ENCODE measurements around the gene ERP27.

The ERP27 gene

DNA sequence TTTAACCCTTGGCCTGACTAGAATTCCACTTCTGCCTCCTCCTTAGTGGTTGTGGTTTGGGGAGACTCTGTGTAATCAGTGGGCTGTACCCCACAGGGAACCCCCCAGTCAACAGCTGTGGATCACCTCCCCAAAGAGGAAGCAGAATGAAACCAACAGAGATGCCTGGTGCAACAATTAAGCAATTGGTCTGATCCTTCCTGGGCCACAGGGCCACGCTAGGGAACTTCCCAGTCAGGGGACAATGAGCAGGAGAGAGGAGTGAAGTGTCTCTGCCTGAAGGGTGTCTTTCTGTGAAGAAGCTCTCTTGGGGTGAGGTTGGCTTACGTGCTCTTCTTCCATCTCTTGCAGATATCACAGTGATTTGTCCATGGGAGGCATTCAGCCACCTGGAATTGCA lies 42.7 kb upstream of the ERP27 start:
- H3K27ac ChIP-seq = no peak overlapping the region
- no peak for TF ChIP-seq ZFX (IDR thresholded peaks at IDR 0.05)
- no peak for TF ChIP-seq CTCF (conservative IDR thresholded peaks at IDR 0.05)

GRCh38 chr12:14979468-14979867 lies 41.1 kb upstream of the ERP27 start:
- TF ChIP-seq CTCF (conservative IDR thresholded peaks at IDR 0.05) = no peak
- no peak for TF ChIP-seq ZFX (IDR thresholded peaks at IDR 0.05)
- H3K27ac ChIP-seq = no peak overlapping the region

GRCh38 chr12:14976658-14977057 lies 38.3 kb upstream of the ERP27 start:
- no peak overlapping the region for H3K27ac ChIP-seq

GRCh38 chr12:14975457-14975856 lies 37.1 kb upstream of the ERP27 start:
- no peak for TF ChIP-seq CTCF (conservative IDR thresholded peaks at IDR 0.05)
- TF ChIP-seq ZFX (IDR thresholded peaks at IDR 0.05) = no peak
- H3K27ac ChIP-seq = no peak overlapping the region

More at GRCh38 chr12:14976658-14977057, 38.3 kb upstream of the ERP27 start:
- TF ChIP-seq CTCF (conservative IDR thresholded peaks at IDR 0.05) (no peak), ZFX (IDR thresholded peaks at IDR 0.05) (no peak)

GRCh38 chr12:14974633-14975032 lies 36.3 kb upstream of the ERP27 start:
- H3K27ac ChIP-seq = no peak overlapping the region
- TF ChIP-seq ZFX (IDR thresholded peaks at IDR 0.05) (no peak), CTCF (conservative IDR thresholded peaks at IDR 0.05) (no peak)

DNA sequence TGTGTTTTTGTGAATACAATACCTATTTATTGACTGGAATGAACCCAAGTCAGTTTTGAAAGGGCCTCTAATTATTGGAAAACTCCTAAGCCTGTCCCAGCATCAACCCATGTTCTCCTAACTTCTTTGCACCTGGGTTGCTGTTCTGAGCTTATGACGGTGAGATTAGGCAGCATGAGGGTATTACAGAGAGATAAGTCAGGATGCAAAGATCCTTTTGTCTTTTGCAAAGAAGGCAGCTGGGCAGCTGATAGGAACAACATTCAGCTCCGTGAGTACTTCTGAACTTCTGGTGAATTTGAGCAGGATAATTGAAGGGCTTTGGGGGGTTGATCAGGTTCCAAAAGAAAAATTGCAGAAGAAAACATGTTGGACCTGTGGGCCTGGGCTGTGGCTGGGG lies 34.5 kb upstream of the ERP27 start, which contains the start of gene PDE6H:
TSS of gene PDE6H (plus strand) at position 227 of the 400 bp plus-strand sequence. CDS start 4,971 bp downstream, outside the sequence.
- H3K27ac ChIP-seq = no peak within 1 kb of the TSS
- TF ChIP-seq ZFX (IDR thresholded peaks at IDR 0.05) = no peak
- TF ChIP-seq CTCF (conservative IDR thresholded peaks at IDR 0.05) = no peak

DNA sequence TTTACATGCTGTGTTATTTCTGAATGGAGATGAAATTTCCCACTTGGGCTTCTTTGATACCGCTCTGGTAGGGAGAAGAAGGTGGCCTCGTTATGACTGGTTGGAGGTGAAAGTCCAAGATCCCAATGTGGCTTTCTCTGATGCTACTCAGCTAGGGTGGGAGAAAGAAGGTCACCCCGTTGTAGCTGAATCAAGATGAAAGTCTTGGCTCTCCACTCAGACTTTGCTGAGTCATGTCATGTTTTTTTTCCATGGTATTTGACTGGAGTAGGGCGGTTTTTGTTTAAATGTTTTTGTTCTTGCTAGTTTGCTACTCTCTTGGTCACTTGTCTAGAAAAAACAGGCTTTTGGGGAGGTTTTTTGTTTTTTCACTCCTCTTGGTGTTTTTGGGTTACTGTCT lies 32.1 kb upstream of the ERP27 start:
- no peak overlapping the region for H3K27ac ChIP-seq
- no peak for TF ChIP-seq ZFX (IDR thresholded peaks at IDR 0.05)
- TF ChIP-seq CTCF (conservative IDR thresholded peaks at IDR 0.05) = no peak
